Heart right ventricle (tissue), 16 donors: ENCODE results near the gene LHX2. TPM values are rescaled to one million over a fixed set of nuclear protein-coding genes. Genes with fewer than 3 reads are reported as not detected.

Experiments used
- ATAC-seq, 8 donors: fragments of 200-7000 bp; cut with Tn5 transposase; one replicate each; pipeline ENCODE4 v1.9.1; 2020; ENCODE audit warnings: mild to moderate bottlenecking in 8 of 8, moderate library complexity in 8 of 8, moderate number of reproducible peaks in 1 of 8
- DNase-seq, 2 donors: peaks; one replicate each; pipeline ENCODE4 v3.0.0-alpha.2; 2020
- H3K27ac ChIP-seq, 10 donors: fragments of 200-600 bp; sonication (generic) in 2 of 10; one replicate each; pipeline versions ENCODE4 v1.5.0 to v1.8.0; 2020 to 2022; ENCODE audit warnings: mild to moderate bottlenecking in 3 of 10
- H3K27me3 ChIP-seq, 7 donors: fragments of 200-600 bp; one replicate each; pipeline ENCODE4 v1.8.0; 2021 to 2022; ENCODE audit warnings: mild to moderate bottlenecking in 2 of 7
- H3K36me3 ChIP-seq, 9 donors: fragments of 200-600 bp; sonication (generic) in 1 of 9; one replicate each; pipeline versions ENCODE4 v1.5.0 to v1.8.0; 2020 to 2022; ENCODE audit warnings: mild to moderate bottlenecking in 2 of 9
- H3K4me1 ChIP-seq, 9 donors: fragments of 200-600 bp; sonication (generic) in 1 of 9; one replicate each; pipeline versions ENCODE4 v1.5.0 to v1.8.0; 2020 to 2022; ENCODE audit warnings: mild to moderate bottlenecking in 4 of 9
- H3K4me3 ChIP-seq, 10 donors: fragments of 200-600 bp; sonication (generic) in 2 of 10; one replicate each; pipeline versions ENCODE4 v1.5.0 to v1.8.0; 2020 to 2022; ENCODE audit warnings: mild to moderate bottlenecking in 7 of 10, moderate library complexity in 2 of 10
- H3K9me3 ChIP-seq, 11 donors: fragments of 200-600 bp in 10 of 11; sonication (generic) in 2 of 11; one replicate each; pipeline versions ENCODE4 v1.5.0 to v1.8.0; 2013 to 2022; ENCODE audit warnings: mild to moderate bottlenecking in 2 of 11, control low read depth in 1 of 11, moderate library complexity in 1 of 11
- WGBS, 2 donors: extraction: QIAGEN DNeasy Blood & Tissue Kit; methylation state at CpG; one replicate each; pipeline ENCODE4 v1.1.7; 2013; ENCODE audit warnings: inconsistent platforms in 1 of 2; 5-methylcytosine and 5-hydroxymethylcytosine counted together
- intact Hi-C, 10 donors: fragments of 100-400 bp; cut with DNase I; formaldehyde crosslinking; loops; one replicate each; pipeline versions ENCODE4 v1.11.1 to v1.14.2; 2022
- polyA plus RNA-seq, 2 donors: library from polyadenylated mRNA; stranded (reverse); fragments of 200-250 nt; gene quantifications; one replicate each; pipeline ENCODE4 v1.2.3, GENCODE V29; 2013
- total RNA-seq, 10 donors: library from RNA; stranded (reverse); fragmentation: NEBNext Ultra II Directional in 3 of 10; extraction: Animal tissue kit (Norgen Biotek cat#: 25700) in 3 of 10; gene quantifications; one replicate each; pipeline versions ENCODE4 v1.2.1 to v1.2.4, GENCODE V29; 2021 to 2023
- TF ChIP-seq, protein P1 (sequence below), 9 donors: fragments of 200-600 bp; sonication (generic) in 2 of 9; IDR thresholded peaks; one replicate each; pipeline versions ENCODE4 v1.5.0 to v1.8.0; 2021 to 2022; ENCODE audit warnings: antibody characterized with exemption in 9 of 9, mild to moderate bottlenecking in 5 of 9, moderate library complexity in 1 of 9
- donor health status: Arrhythmogenic right ventricular cardiomyopathy.
- donor health status: ischemic (EF 13 %, LVEDD 7.1; RV severe dilation, severe dysfunction).
- donor health status: healthy with polysubstance abuse.
- donor health status: DM: no; HTN: yes; CAD: no.
- donor health status: DM: no; HTN: no; CAD: no.
- donor health status: ischemic (EF 25% LVEDD 6.9; RV normal size, moderate dysfunction).
- donor health status: ischemic (EF 25% LVEDD 5.7; RV mildly dilated, moderate dysfunction).
- donor health status: healthy.
- donor health status: DM: yes; HTN: yes; CAD: no.
- donor health status: Ischemic cardiomyopathy.
- donor health status: ischemic (EF 35%, LVEDD 5.7; RV mildly dilated, moderate dysfunction).
- donor health status: nonischemic (EF 11% LVEDD 7.7; RV severe dilation, severe dysfunction).
- donor health status: DM: yes; HTN: yes; CAD: no.
- donor health status: PGD.
- donor health status: ischemic (EF 29% LVEDD 5.4; RV normal size, mild dysfunction).
- donor health status: nonischemic (EF 23%, LVEDD 6.1; RV moderate dilation, normal function).

LHX2 gene
- total and polyA plus RNA-seq, 12 donors: 0.19 to 0.42 (median 0.37) TPM; not detected in 7

DNA sequence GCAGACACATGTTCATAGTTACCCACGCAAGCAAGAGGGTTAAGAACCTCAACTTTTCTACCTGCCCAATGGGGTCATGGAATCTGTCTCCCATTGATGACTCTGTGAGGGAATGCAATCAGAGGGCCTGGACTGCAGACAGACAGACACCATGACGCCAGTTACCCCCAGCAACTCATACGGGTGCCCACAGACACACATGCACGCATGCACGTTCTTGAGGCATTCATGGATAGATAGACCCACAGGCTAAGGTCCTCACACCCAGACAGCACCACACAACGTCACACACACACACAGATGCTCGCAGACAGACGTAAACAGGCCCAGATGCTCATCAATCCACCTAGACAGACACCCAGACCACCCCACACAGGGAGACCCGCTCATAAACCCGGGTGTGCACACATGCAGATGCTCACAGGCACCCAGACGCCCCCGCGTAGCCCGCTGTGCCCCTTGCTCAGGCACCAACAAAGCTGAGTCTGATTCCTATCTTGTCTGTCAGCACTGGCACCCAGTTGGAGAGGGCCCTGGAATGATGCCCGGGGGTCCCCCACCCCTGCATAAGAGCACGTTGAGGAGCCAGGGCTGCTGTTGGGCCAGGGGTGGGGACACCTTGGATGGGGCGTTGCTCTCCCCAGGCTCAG lies 23.6 kb downstream of the LHX2 start:
- Histone ChIP-seq H3K4me1 (peaks cover 0 to 6% (median 0%) of the 10 kb centered on the region in 9 donors), H3K27ac (no peak overlapping the region), H3K36me3 (no peaks in the 10 kb centered on the region), H3K27me3 (peaks cover 0 to 98% (median 78%) of the 10 kb centered on the region in 7 donors), H3K9me3 (no peaks in the 10 kb centered on the region), H3K4me3 (no peak overlapping the region)
- TF ChIP-seq, protein P1, sequence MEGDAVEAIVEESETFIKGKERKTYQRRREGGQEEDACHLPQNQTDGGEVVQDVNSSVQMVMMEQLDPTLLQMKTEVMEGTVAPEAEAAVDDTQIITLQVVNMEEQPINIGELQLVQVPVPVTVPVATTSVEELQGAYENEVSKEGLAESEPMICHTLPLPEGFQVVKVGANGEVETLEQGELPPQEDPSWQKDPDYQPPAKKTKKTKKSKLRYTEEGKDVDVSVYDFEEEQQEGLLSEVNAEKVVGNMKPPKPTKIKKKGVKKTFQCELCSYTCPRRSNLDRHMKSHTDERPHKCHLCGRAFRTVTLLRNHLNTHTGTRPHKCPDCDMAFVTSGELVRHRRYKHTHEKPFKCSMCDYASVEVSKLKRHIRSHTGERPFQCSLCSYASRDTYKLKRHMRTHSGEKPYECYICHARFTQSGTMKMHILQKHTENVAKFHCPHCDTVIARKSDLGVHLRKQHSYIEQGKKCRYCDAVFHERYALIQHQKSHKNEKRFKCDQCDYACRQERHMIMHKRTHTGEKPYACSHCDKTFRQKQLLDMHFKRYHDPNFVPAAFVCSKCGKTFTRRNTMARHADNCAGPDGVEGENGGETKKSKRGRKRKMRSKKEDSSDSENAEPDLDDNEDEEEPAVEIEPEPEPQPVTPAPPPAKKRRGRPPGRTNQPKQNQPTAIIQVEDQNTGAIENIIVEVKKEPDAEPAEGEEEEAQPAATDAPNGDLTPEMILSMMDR (IDR thresholded peaks at IDR 0.05): no peak
- intact Hi-C loops: loop anchor here in 2 of 10 donors (10.0 kb wide), 2 partner anchors 310 to 630 kb away; no protein-coding TSS in a partner anchor
- 85 to 86% methylated on average over 17 of the region's 17 CpGs for WGBS, 2 donors
- ATAC-seq (peak in 1 of 8 donors; percentile 44), DNase-seq (no peak)

DNA sequence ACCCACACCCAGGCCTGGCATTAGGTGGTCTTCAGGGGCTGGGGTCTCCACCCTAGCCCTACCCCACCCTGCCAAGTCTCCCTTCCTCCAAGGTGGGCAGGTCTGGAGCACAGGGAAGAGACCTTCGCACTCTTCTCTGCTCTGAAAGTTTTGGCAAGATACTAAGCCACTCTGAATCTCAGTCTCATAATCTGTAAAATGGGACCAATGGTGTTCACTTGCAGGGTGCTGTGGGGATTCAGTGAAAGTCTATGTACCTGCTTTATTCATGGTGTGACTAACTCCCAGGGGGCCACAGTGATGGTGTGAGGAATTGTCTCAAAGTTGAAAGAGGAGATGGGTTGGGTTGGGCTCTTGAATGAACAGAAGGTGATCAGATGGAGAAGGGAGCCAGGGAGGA lies 25.0 kb downstream of the LHX2 start:
- ATAC-seq: no peak
- intact Hi-C loops: loop anchor here in 2 of 10 donors (10.0 kb wide), 2 partner anchors 312 to 632 kb away; no protein-coding TSS in a partner anchor
- H3K27me3 ChIP-seq: peaks cover 0 to 98% (median 71%) of the 10 kb centered on the region in 7 donors
- DNase-seq: no peak
- TF ChIP-seq, protein P1 (IDR thresholded peaks at IDR 0.05): no peak
- no peaks in the 10 kb centered on the region for H3K9me3 ChIP-seq
- 94% methylated on average over 1 of the region's 1 CpG for WGBS, 2 donors
- H3K36me3 ChIP-seq: no peaks in the 10 kb centered on the region
- H3K27ac ChIP-seq: no peak overlapping the region
- no peak overlapping the region for H3K4me3 ChIP-seq
- peaks cover 5 to 20% (median 10%) of the 10 kb centered on the region in 9 donors for H3K4me1 ChIP-seq

DNA sequence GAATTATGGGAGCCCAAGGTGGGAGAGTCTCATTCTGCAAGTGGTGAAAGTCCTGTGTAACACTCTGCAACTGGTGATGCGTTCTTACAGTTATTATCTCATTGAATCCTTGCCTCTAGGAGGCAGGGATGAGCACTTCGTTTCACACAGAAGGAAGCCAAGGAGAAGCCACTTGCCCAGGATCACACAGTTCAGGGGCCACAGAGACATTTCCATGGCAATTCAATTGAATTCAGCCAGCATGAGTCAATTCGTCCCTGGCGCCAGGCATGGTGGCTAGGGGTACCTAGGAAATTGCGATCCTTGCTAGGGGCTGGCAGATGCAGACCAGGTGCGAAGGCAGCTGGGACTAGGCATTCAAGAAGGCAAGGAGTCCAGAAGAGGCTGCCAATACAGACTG lies 26.2 kb downstream of the LHX2 start:
- Histone ChIP-seq H3K4me3 (no peak overlapping the region), H3K36me3 (no peaks in the 10 kb centered on the region), H3K27ac (no peak overlapping the region), H3K27me3 (peaks cover 0 to 96% (median 71%) of the 10 kb centered on the region in 7 donors), H3K9me3 (no peaks in the 10 kb centered on the region), H3K4me1 (peaks cover 5 to 21% (median 12%) of the 10 kb centered on the region in 9 donors)
- TF ChIP-seq, protein P1 (IDR thresholded peaks at IDR 0.05): no peak
- DNase-seq (no peak), ATAC-seq (no peak)
- intact Hi-C loops: loop anchor here in 2 of 10 donors (10.0 kb wide), 2 partner anchors 313 to 633 kb away; no protein-coding TSS in a partner anchor
- WGBS, 2 donors: 58 to 60% methylated on average over 6 of the region's 6 CpGs

- DNase-seq (no peak), ATAC-seq (no peak)
- Histone ChIP-seq H3K4me3 (no peak overlapping the region), H3K27ac (no peak overlapping the region), H3K36me3 (no peaks in the 10 kb centered on the region), H3K9me3 (no peaks in the 10 kb centered on the region), H3K4me1 (peaks cover 5 to 21% (median 12%) of the 10 kb centered on the region in 9 donors), H3K27me3 (peaks cover 0 to 96% (median 71%) of the 10 kb centered on the region in 7 donors)
- TF ChIP-seq, protein P1 (IDR thresholded peaks at IDR 0.05): no peak
- 32 to 37% methylated on average over 6 of the region's 6 CpGs for WGBS, 2 donors
- intact Hi-C loops: loop anchor here in 2 of 10 donors (10.0 kb wide), 2 partner anchors 313 to 633 kb away; no protein-coding TSS in a partner anchor
These were observed 26.7 kb downstream of the LHX2 start for GRCh38 chr9:124038239-124038638.
